ENCODE data around the gene HSPA1A. TPM values are rescaled to one million over a fixed set of nuclear protein-coding genes. Genes with fewer than 3 reads are reported as not detected.

HSPA1A gene
- total and polyA plus RNA-seq, 9 of the 15 experiments (the other 6 are each of a cell fraction or from before 2014, with no cell fraction given) = 2.2 to 273 (median 107) TPM

- TF ChIP-seq SIRT6 (IDR thresholded peaks at IDR 0.05; ENCODE audit: low read depth, low read length) (no peak), RNF219 (CRISPR knock-in tag; IDR thresholded peaks at IDR 0.05) (no peak), MTA1 (IDR thresholded peaks at IDR 0.05; ENCODE audit: borderline replicate concordance) (0 out of 2 replicates have a peak, but pooled peaks have one; percentile 64), PRMT5 (CRISPR knock-in tag; IDR thresholded peaks at IDR 0.05) (no peak), CHAMP1 (IDR thresholded peaks at IDR 0.05) (no peak), ZZZ3 (IDR thresholded peaks at IDR 0.05) (no peak), ETV1 (tag; conservative IDR thresholded peaks at IDR 0.05; ENCODE audit: low read depth) (no peak), PCBP2 (IDR thresholded peaks at IDR 0.05; ENCODE audit: low read depth, low read length, poor library complexity, severe bottlenecking) (no peak), ZNF41 (CRISPR knock-in tag; conservative IDR thresholded peaks at IDR 0.05) (0 out of 2 replicates have a peak, but pooled peaks have one; percentile 33), TFE3 (CRISPR knock-in tag; IDR thresholded peaks at IDR 0.05) (peak; percentile 99), FOXM1 (IDR thresholded peaks at IDR 0.05; ENCODE audit: low read depth) (peak; percentile 91), FOXM1 (CRISPR knock-in tag; IDR thresholded peaks at IDR 0.05; ENCODE audit: low read depth) (no peak; the same call in 1 of the 2 replicates), BCL6 (CRISPR knock-in tag; IDR thresholded peaks at IDR 0.05) (no peak), VEZF1 (CRISPR knock-in tag; IDR thresholded peaks at IDR 0.05) (peak; percentile 81; the same call in 1 of the 2 replicates), DDX20 (tag; IDR thresholded peaks at IDR 0.05; ENCODE audit: low read depth) (no peak), KLF10 (CRISPR knock-in tag; IDR thresholded peaks at IDR 0.05) (no peak), SNIP1 (IDR thresholded peaks at IDR 0.05; ENCODE audit: low read depth) (no peak)
Observed at GRCh38 chr6:31862344-31863235, 47.2 kb downstream of the HSPA1A start, which contains the start of gene NEU1 (continued).
